Erythroblast (primary cell): Measurements from ENCODE around the gene HDAC10.

Experiments used
- DNase-seq, 2 experiments: peaks; one replicate each; lab custom pipeline; 2025; lab: John Stamatoyannopoulos, UW
- GATA1 ChIP-seq: IDR thresholded peaks from 2 replicates; pipeline ENCODE4 v1.6.1; 2011; ENCODE audit warnings: low read depth, mild to moderate bottlenecking, control low read depth, low read length, moderate library complexity
- POLR2A ChIP-seq: IDR thresholded peaks from 2 replicates; pipeline ENCODE4 v1.6.1; 2011; ENCODE audit warnings: mild to moderate bottlenecking, low read length

The HDAC10 gene

DNA sequence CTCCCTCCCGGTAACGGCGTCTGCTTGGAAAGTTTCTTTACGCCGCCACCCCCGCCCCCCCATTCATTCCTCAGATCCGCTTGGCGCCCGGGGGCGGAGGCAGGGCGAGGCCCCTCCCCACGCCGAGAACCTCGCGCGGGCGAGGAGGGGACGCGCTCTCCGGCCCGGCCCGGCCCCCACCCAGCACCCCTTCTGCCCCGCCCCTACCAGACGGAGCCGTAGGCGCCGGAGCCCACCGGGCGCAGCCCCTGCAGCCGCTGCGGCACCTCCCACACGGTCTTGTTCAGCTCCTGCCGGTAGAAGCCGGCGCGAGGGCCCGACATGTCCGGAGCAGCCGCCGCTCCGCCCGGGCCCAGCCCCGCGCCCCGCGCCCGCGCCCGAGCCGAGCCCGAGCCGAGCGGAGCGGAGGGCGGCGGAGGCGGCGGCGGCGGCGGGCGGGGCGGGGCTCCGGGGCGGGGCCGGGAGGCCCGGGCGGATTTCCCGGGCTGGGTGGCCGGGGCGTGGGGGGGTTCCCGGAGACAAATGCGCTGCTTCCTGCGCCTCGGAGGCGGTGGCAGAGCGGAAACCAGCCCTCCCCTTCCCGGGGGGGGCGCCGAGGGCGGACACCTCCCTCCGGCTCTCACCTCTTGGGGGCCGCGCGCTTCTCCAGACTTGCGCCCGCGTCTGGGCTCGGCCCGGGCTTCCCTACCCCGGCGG is 19.1 kb upstream of the HDAC10 start, which contains the start of gene MAPK11:
MAPK11 (minus strand) TSS at position 411 of the 696 bp plus-strand sequence; CDS start at position 323, 88 bp downstream.
- no peak for DNase-seq
- TF ChIP-seq POLR2A = no peak
- no peak for TF ChIP-seq GATA1

GRCh38 chr22:50269573-50269969 is 18.5 kb upstream of the HDAC10 start:
- no peak for TF ChIP-seq POLR2A
- no peak for DNase-seq

DNA sequence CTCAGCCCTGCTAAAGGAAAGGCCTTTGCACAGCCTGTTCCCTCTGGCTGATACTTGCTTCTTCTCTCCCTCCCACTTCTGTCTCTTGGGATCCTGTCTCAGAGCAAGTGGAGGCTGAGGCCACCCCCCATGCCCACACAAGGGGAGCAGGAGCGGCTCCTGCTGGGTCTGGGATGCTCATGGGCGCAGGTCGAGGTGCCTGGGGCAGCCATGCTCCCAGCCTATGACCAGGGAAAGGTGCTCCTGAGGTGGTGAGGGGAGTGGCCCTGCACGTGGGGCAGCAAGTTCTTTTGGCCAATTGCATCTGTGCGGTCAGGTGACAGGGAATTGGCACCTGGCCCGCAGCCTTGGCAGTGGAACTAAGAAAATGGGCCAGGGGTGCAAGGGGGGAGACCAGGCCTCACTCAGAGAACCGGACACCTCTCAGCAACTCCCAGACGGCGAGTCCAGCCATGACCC is 17.6 kb upstream of the HDAC10 start:
- DNase-seq = no peak
- TF ChIP-seq GATA1 (no peak), POLR2A (no peak)

DNA sequence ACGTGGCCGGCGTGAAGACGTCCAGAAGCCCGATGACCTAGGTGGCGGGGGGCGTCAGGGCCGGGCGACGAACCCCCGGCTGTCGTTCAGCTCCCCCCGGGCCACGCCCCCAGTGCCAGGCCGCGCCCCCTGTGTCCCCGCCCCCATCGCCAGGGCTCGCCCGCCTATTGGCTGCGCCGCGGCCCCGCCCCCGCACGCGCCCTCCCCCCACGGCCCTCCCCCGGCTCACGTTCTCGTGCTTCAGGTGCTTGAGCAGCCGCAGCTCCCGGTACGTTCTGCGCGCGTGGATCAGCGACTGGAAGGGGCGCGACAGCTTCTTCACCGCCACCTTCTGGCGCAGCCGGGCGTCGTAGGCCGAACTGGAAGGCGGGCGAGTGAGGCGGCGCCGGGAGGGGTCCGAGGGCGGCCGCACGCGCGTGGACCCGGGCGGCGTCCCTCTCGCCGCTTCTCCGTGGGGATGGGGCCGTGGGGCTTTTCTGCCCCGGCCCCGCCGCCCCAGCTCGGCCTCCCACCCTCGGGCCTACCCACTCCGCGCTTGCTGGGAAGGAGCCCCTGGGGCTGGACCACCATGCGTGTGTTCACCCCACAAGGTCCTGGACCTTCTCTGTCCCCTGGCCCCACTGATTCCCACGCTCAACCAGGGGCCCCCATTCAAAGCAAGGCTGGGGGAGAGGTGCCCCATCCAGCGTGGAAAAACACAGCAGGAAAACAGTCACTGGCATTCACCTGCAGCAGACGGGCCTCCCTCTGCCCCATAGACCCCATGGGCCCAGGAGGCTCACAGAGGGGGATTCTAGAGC is 16.7 kb upstream of the HDAC10 start:
- peak; percentile 34 to 50 for DNase-seq
- TF ChIP-seq POLR2A (no peak), GATA1 (no peak)

GRCh38 chr22:50266994-50267393 is 15.9 kb upstream of the HDAC10 start:
- TF ChIP-seq GATA1 (no peak), POLR2A (no peak)
- no peak for DNase-seq

GRCh38 chr22:50264946-50265669 is 14.0 kb upstream of the HDAC10 start:
- DNase-seq = no peak
- TF ChIP-seq POLR2A (no peak), GATA1 (no peak)

DNA sequence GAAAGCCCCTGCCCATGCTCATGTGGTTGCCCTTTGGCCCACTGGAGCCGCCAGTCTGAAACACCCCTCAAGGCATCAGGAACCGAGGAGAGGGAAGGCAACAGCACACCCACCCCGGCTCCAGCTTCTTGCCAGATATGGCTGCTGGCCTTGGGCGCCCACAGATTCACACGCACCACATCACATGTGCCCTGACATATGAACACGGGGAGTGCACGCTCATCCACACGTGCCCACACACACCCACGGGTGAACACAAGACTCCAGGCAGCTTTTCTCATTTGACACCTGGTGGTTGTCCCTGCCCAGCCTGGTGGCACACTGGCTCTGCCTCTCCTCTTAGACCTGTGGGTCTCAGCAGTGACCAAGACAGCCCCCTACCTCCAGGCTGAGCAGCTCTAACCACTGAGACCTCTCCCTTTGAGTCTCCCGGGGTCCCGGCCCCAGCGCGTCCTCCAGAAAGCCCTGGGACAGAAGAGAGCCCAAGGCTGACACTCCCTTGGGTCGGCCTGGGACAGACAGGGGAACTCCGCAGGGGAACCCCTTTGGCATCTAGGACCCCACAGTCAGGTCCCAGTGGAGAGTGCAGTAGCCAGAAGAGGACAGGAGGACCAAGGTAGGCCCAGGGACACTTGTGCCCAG is 13.2 kb upstream of the HDAC10 start:
- no peak for TF ChIP-seq GATA1
- TF ChIP-seq POLR2A = no peak

GRCh38 chr22:50262973-50263617 is 12.0 kb upstream of the HDAC10 start:
- DNase-seq = no peak
- TF ChIP-seq POLR2A (no peak), GATA1 (no peak)

More for the DNA sequence above, 13.2 kb upstream of the HDAC10 start:
- no peak for DNase-seq

DNA sequence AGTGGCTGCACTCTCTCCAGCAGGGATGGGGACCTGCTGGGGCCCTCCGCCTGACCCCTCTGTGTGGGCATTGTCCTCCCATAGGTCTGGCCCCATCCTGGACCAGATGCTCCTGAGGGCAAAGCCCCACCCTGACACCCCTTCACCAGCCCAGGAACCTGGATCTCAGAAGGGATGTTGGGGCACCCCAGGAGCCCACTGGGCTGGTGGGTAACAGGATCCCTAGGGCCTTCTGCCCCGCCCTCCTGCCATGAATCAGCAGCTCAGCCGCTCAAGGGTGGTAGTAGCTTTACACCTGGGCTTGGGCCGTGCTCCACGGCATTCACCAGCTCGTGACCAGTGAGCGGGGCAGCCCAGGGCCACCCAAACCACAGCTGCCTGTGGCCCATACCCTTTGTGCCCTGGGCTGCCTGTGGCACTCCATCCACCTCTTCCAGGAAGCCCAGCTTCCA is 11.4 kb upstream of the HDAC10 start:
- peak in 1 of 2 experiments; percentile 35 for DNase-seq
- TF ChIP-seq POLR2A = no peak
- no peak for TF ChIP-seq GATA1

DNA sequence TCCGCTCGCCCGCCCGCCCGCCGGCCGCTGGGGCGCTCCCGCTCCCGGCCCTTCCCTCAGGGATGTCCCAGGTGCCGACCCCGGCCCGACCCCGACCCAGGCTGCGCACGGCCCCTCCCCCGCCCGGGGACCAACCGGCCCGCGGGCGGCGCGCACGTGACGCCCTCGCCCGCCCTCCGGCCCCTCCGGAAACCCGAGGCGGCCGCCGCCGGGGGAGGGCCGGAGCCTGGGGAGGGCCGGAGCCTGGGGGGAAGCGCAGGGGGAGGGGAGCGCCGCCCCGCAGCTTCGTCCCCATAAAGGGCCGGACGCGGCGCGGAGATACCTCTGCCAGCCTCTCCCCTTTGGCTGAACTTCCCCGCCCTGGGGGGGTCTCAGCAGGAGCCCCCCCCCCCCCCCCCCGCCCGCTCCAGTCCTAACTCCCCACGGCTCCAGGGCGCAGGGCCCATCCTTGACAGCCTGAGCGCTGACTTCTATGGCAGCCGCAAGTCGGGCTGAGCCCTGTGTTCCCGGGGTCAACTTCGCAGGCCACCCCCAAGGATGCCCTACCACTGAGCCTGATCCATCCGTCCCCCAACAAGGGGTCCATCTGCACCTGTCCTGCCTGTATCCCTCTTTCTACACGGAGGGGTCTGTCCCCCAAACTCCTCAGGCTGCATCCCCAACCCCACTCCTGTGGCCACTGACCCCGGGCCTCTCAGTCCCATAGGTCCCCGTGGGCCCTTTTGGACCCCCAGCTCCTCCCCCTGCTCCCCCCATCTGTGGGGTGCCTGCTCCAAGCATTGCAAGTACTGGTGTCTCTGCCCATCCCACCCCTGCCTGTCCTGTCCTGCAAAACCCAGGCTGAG is 10.8 kb upstream of the HDAC10 start, which contains the start of gene MAPK12:
MAPK12 (minus strand) TSS at position 69 of the 845 bp plus-strand sequence. CDS start 174 bp downstream, outside the sequence.
- no peak for DNase-seq
- TF ChIP-seq POLR2A (no peak), GATA1 (no peak)

DNA sequence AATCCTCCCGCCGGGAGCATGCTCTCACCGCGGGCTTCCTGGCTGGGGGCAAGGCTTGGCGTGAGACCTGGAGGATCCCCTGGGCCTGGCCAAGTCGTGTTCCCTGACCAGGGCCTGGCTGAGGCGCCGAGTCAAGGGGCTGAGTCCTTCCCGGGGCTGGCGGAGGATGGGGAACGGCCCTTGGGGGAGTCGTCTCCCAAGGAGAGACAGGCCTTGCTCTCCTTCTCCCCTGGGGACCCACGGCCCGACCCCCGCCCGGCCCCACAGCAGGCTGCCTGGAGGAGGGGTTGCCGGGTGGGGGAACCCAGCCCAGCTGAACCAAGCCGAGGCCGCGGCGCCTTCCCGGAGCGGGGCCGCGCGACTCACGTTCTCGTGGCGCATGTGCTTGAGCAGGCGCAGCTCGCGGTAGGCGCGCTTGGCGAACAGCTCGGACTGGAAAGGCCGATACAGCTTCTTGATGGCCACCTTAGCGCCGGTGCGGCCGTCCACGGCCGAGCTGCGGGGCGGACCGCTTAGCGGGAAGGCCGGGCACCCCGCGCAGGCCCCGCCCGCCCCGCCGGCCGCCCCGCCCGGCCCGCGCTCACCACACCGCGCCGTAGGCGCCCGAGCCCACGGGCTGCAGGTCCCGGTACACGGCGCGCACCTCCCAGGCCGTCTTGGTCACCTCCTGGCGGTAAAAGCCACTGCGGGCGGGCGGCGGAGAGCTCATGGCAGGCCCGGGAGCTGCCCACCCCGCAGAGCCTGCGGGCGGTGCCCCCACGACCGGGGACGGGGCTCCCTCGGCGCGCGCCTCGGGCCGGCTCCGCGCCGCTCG is 9.9 kb upstream of the HDAC10 start:
- peak; percentile 39 to 56 for DNase-seq
- TF ChIP-seq GATA1 (no peak), POLR2A (no peak)

- no peak for TF ChIP-seq POLR2A
- TF ChIP-seq GATA1 = no peak
- no peak for DNase-seq
Observed at GRCh38 chr22:50260434-50260800, 9.4 kb upstream of the HDAC10 start.
